Gastrocnemius medialis (tissue), 4 donors: Measurements from ENCODE around the gene ROM1. TPM values are rescaled to one million over a fixed set of nuclear protein-coding genes. Genes with fewer than 3 reads are reported as not detected.
"Not testable (repeated sequence)": the region's sequence is repeated elsewhere in the genome, so short reads cannot be mapped to it uniquely, and the experiment has no call there.

Experiments
- ATAC-seq, 2 donors: fragments of 150-250 bp; one replicate each; pipeline ENCODE4 v1.9.1; 2016
- DNase-seq, 2 donors: peaks; one replicate each; pipeline ENCODE4 v3.0.0-alpha.2; 2019
- H3K27ac ChIP-seq, 4 donors: fragments of 200-600 bp; sonication (generic); 1 replicate in 1 of 4; 2 replicates in 3 of 4; pipeline ENCODE4 v1.5.1; 2016 to 2018; ENCODE audit warnings: mild to moderate bottlenecking in 2 of 4, moderate library complexity in 1 of 4
- H3K27me3 ChIP-seq, 3 donors: fragments of 200-600 bp; sonication (generic) in 2 of 3; 1 replicate in 1 of 3; 2 replicates in 2 of 3; pipeline versions ENCODE4 v1.5.1 to v1.6.0; 2016 to 2019; ENCODE audit warnings: mild to moderate bottlenecking in 1 of 3, moderate library complexity in 1 of 3
- H3K36me3 ChIP-seq, 2 donors: fragments of 200-600 bp; sonication (generic) in 1 of 2; one replicate each; pipeline ENCODE4 v1.5.1; 2017 to 2018
- H3K4me1 ChIP-seq, 2 donors: fragments of 200-600 bp; sonication (generic) in 1 of 2; one replicate each; pipeline ENCODE4 v1.5.1; 2016 to 2017; ENCODE audit warnings: mild to moderate bottlenecking in 2 of 2
- H3K4me3 ChIP-seq, 4 donors: fragments of 200-600 bp; sonication (generic) in 3 of 4; 1 replicate in 1 of 4; 2 replicates in 3 of 4; pipeline ENCODE4 v1.5.1; 2016 to 2019; ENCODE audit warnings: mild to moderate bottlenecking in 2 of 4
- H3K9me3 ChIP-seq, 3 donors: fragments of 200-600 bp; sonication (generic) in 2 of 3; 1 replicate in 1 of 3; 2 replicates in 2 of 3; pipeline ENCODE4 v1.5.1; 2016 to 2019
- POLR2A ChIP-seq, 2 donors: fragments of 450-650 bp; IDR thresholded peaks; one replicate each; pipeline ENCODE4 v1.6.1; 2017; ENCODE audit warnings: antibody characterized with exemption in 2 of 2, mild to moderate bottlenecking in 2 of 2, moderate library complexity in 2 of 2
- in situ Hi-C, 4 donors: fragments of 200-750 bp; cut with MboI; loops; one replicate each; pipeline versions ENCODE4 v1.15.0 to v1.8.0; 2017; ENCODE audit warnings: low sequenced_read_pairs in 4 of 4
- intact Hi-C: fragments of 100-400 bp; cut with DNase I; formaldehyde crosslinking; loops from one replicate; pipeline ENCODE4 v1.15.1; 2023; ENCODE audit warnings: low total_unique reads
- total RNA-seq, 4 donors: library from RNA; depleted of rRNA; stranded (reverse); fragments of >200 nt; gene quantifications; one replicate each; pipeline versions ENCODE4 v1.1.0 to v1.2.3, GENCODE V29; 2016
- TF ChIP-seq, protein P1 (sequence below), 5 experiments: fragments of 450-650 bp in 3 of 5; fragments of 200-600 bp in 2 of 5; sonication (generic) in 2 of 5; IDR thresholded peaks in 4 of 5; conservative IDR thresholded peaks in 1 of 5; 1 replicate in 4 of 5; 2 replicates in 1 of 5; pipeline ENCODE4 v1.5.1; 2016 to 2019; ENCODE audit warnings: antibody characterized with exemption in 5 of 5, mild to moderate bottlenecking in 3 of 5, moderate library complexity in 3 of 5

The ROM1 gene
- total RNA-seq, 4 donors from 2014 or later: 1.6 to 3.7 (median 2.7) TPM

DNA sequence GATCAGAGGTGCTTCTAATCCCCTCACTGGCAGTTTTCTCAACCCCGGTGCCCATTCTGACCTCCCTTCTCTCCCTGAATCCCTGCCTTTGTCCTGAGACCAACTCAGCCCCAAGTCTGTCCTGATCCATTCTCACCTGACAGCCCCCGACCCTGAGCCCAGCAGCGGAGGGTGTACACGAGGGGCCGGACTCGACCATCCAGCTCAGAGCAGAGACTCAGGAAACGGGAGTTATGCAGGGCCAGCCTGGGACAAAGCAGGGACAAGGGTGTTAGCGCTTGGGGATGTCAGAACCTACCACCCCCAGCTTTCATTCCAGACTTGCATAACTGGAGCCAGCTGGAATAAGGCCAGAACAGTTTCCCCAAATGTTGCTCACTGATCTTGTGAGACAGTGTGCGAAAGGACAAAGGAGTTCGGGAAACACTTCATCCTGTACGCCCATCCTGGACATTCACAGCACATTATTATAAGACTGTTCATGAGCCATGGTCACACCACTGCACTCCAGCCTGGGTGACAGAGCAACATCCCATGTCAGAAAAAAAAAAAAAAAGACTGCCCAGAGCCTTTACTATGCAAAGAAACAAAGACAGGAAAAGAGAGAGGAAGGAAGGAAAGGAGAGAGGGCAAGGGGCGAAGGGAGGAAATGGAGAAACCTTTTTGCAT is 35.9 kb upstream of the ROM1 start:
- peak; percentile 18 to 36 for TF ChIP-seq POLR2A (IDR thresholded peaks at IDR 0.05)
- TF ChIP-seq, protein P1, sequence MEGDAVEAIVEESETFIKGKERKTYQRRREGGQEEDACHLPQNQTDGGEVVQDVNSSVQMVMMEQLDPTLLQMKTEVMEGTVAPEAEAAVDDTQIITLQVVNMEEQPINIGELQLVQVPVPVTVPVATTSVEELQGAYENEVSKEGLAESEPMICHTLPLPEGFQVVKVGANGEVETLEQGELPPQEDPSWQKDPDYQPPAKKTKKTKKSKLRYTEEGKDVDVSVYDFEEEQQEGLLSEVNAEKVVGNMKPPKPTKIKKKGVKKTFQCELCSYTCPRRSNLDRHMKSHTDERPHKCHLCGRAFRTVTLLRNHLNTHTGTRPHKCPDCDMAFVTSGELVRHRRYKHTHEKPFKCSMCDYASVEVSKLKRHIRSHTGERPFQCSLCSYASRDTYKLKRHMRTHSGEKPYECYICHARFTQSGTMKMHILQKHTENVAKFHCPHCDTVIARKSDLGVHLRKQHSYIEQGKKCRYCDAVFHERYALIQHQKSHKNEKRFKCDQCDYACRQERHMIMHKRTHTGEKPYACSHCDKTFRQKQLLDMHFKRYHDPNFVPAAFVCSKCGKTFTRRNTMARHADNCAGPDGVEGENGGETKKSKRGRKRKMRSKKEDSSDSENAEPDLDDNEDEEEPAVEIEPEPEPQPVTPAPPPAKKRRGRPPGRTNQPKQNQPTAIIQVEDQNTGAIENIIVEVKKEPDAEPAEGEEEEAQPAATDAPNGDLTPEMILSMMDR (IDR thresholded peaks at IDR 0.05 in 4 of 5, conservative IDR thresholded peaks at IDR 0.05 in 1 of 5): no peak
- ATAC-seq (peak in 1 of 2 donors; percentile 6), DNase-seq (no peak)
- H3K4me1 ChIP-seq: peaks cover 29 to 39% of the 10 kb centered on the region in 2 donors
- peak overlapping the region; percentile 56 to 93 (median 90) for H3K27ac ChIP-seq
- H3K9me3 ChIP-seq: no peaks in the 10 kb centered on the region
- H3K27me3 ChIP-seq: no peaks in the 10 kb centered on the region
- intact Hi-C loops: no loop called here
- in situ Hi-C loops: no loop called here
- no peak overlapping the region for H3K4me3 ChIP-seq
- peaks cover 0 to 32% of the 10 kb centered on the region in 2 donors for H3K36me3 ChIP-seq

- peaks cover 0 to 33% of the 10 kb centered on the region in 2 donors for H3K36me3 ChIP-seq
- no peak overlapping the region for H3K4me3 ChIP-seq
- no peak for DNase-seq
- ATAC-seq: no peak
- peak overlapping the region; percentile 27 to 93 (median 90) for H3K27ac ChIP-seq
- H3K27me3 ChIP-seq: no peaks in the 10 kb centered on the region
- TF ChIP-seq, protein P1 (IDR thresholded peaks at IDR 0.05 in 4 of 5, conservative IDR thresholded peaks at IDR 0.05 in 1 of 5): no peak
- no peak for TF ChIP-seq POLR2A (IDR thresholded peaks at IDR 0.05)
- intact Hi-C loops: no loop called here
- peaks cover 23 to 32% of the 10 kb centered on the region in 2 donors for H3K4me1 ChIP-seq
- H3K9me3 ChIP-seq: no peaks in the 10 kb centered on the region
- in situ Hi-C loops: no loop called here
Observed at GRCh38 chr11:62578541-62578940, 34.5 kb upstream of the ROM1 start.

- TF ChIP-seq, protein P1 (IDR thresholded peaks at IDR 0.05 in 4 of 5, conservative IDR thresholded peaks at IDR 0.05 in 1 of 5): no peak
- no peak for TF ChIP-seq POLR2A (IDR thresholded peaks at IDR 0.05)
- Histone ChIP-seq H3K4me1 (peaks cover 22 to 32% of the 10 kb centered on the region in 2 donors), H3K27me3 (no peaks in the 10 kb centered on the region), H3K36me3 (peaks cover 0 to 35% of the 10 kb centered on the region in 2 donors), H3K27ac (peak overlapping the region; percentile 27 to 93 (median 90)), H3K9me3 (no peaks in the 10 kb centered on the region), H3K4me3 (no peak overlapping the region)
- DNase-seq (no peak), ATAC-seq (peak in 1 of 2 donors; percentile 19)
- intact Hi-C loops (no loop called here), in situ Hi-C loops (no loop called here)
Observed at GRCh38 chr11:62579252-62579651, 33.8 kb upstream of the ROM1 start.

GRCh38 chr11:62580959-62581715 is 31.9 kb upstream of the ROM1 start:
- peak; percentile 59 to 82 for ATAC-seq
- Histone ChIP-seq H3K27ac (peak overlapping the region; percentile 6 to 91 (median 57)), H3K36me3 (peaks cover 0 to 40% of the 10 kb centered on the region in 2 donors), H3K9me3 (no peaks in the 10 kb centered on the region), H3K4me1 (peaks cover 4 to 13% of the 10 kb centered on the region in 2 donors), H3K27me3 (no peaks in the 10 kb centered on the region), H3K4me3 (no peak overlapping the region)
- intact Hi-C loops: no loop called here
- in situ Hi-C loops: no loop called here
- no peak for TF ChIP-seq POLR2A (IDR thresholded peaks at IDR 0.05)
- TF ChIP-seq, protein P1 (IDR thresholded peaks at IDR 0.05 in 4 of 5, conservative IDR thresholded peaks at IDR 0.05 in 1 of 5): no peak
- DNase-seq: peak in 1 of 2 donors; percentile 70

- DNase-seq, intact Hi-C loops, in situ Hi-C loops, H3K9me3 ChIP-seq, ATAC-seq, H3K4me3 ChIP-seq, H3K27me3 ChIP-seq: not testable (repeated sequence)
- Histone ChIP-seq H3K36me3 (peaks cover 0 to 45% of the 10 kb centered on the region in 2 donors), H3K4me1 (peaks cover 3 to 13% of the 10 kb centered on the region in 2 donors), H3K27ac (peak overlapping the region; percentile 6 to 91 (median 57))
Observed at GRCh38 chr11:62581735-62582134, 31.3 kb upstream of the ROM1 start.

GRCh38 chr11:62585356-62585755 is 27.7 kb upstream of the ROM1 start:
- DNase-seq, intact Hi-C loops, H3K4me3 ChIP-seq, H3K9me3 ChIP-seq, H3K27me3 ChIP-seq, ATAC-seq, in situ Hi-C loops: not testable (repeated sequence)
- Histone ChIP-seq H3K4me1 (peaks cover 7 to 18% of the 10 kb centered on the region in 2 donors), H3K36me3 (peaks cover 0 to 49% of the 10 kb centered on the region in 2 donors), H3K27ac (peak overlapping the region in 1 of 4 donors; percentile 34)
